ENCODE data around the gene COPZ2.
"Not testable (repeated sequence)": the region's sequence is repeated elsewhere in the genome, so short reads cannot be mapped to it uniquely, and the experiment has no call there.

COPZ2 gene

GRCh38 chr17:48071654-48072053, 34.1 kb upstream of the COPZ2 start:
- no peak for TF ChIP-seq FOXA1 (IDR thresholded peaks at IDR 0.05)
- no peak for TF ChIP-seq PKNOX1 (IDR thresholded peaks at IDR 0.05)
- no peak for TF ChIP-seq FOXM1 (IDR thresholded peaks at IDR 0.05; ENCODE audit: borderline replicate concordance)
- no peak for TF ChIP-seq ARNT (IDR thresholded peaks at IDR 0.05)
- no peak for TF ChIP-seq FOXK2 (IDR thresholded peaks at IDR 0.05)
- TF ChIP-seq ZNF384 (IDR thresholded peaks at IDR 0.05): no peak
- no peak for TF ChIP-seq LEF1 (IDR thresholded peaks at IDR 0.05; ENCODE audit: borderline replicate concordance)
- no peak for TF ChIP-seq L3MBTL2 (conservative IDR thresholded peaks at IDR 0.05)
- TF ChIP-seq TARDBP (IDR thresholded peaks at IDR 0.05): no peak
- TF ChIP-seq CTBP1 (IDR thresholded peaks at IDR 0.05; ENCODE audit: borderline replicate concordance): no peak
- no peak for TF ChIP-seq ELF4 (IDR thresholded peaks at IDR 0.05)
- TF ChIP-seq NFRKB (IDR thresholded peaks at IDR 0.05): no peak
- TF ChIP-seq SP1 (IDR thresholded peaks at IDR 0.05): no peak
- TF ChIP-seq HDGF (IDR thresholded peaks at IDR 0.05; ENCODE audit: borderline replicate concordance): no peak
- TF ChIP-seq SUZ12 (IDR thresholded peaks at IDR 0.05): no peak
- no peak for TF ChIP-seq BHLHE40 (IDR thresholded peaks at IDR 0.05; ENCODE audit: borderline replicate concordance)
- POLR2A ChIA-PET: no interaction called here
- CTCF ChIA-PET: interaction anchor here (1.0 to 4.8 kb wide), 3 partner anchors 14 to 62 kb away, joined by 3 to 27 read pairs (median 3); no protein-coding TSS in a partner anchor
- DNase-seq (ENCODE audit: extremely low spot score): no peak

DNA sequence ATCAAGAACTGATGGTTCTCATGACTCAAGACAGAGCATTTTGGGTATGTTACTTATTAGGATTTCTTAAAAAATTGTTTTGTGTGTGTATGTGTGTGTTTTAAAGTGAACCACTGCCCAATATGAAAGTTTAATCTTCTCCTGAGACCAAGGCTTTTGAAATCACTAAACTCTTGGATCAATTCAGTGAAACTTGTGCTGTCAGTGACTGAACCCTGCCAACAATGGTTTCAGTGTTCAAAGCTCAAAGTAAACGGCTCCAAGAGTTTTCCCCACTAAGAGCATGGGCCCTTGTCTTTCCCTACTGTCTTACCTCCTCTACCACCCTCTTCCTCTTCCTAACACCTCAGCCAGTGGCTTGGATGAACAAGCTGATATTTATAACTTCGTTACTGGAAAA, 32.6 kb upstream of the COPZ2 start:
- no peak for TF ChIP-seq SUZ12 (IDR thresholded peaks at IDR 0.05)
- no peak for TF ChIP-seq LEF1 (IDR thresholded peaks at IDR 0.05; ENCODE audit: borderline replicate concordance)
- TF ChIP-seq ZNF384 (IDR thresholded peaks at IDR 0.05): no peak
- TF ChIP-seq NFRKB (IDR thresholded peaks at IDR 0.05): no peak
- no peak for TF ChIP-seq FOXK2 (IDR thresholded peaks at IDR 0.05)
- no peak for TF ChIP-seq ELF4 (IDR thresholded peaks at IDR 0.05)
- TF ChIP-seq FOXA1 (IDR thresholded peaks at IDR 0.05): no peak
- TF ChIP-seq PKNOX1 (IDR thresholded peaks at IDR 0.05): no peak
- TF ChIP-seq ARNT (IDR thresholded peaks at IDR 0.05): no peak
- TF ChIP-seq SP1 (IDR thresholded peaks at IDR 0.05): no peak
- no peak for TF ChIP-seq L3MBTL2 (conservative IDR thresholded peaks at IDR 0.05)
- TF ChIP-seq FOXM1 (IDR thresholded peaks at IDR 0.05; ENCODE audit: borderline replicate concordance): no peak
- no peak for TF ChIP-seq TARDBP (IDR thresholded peaks at IDR 0.05)
- ChIA-PET POLR2A (no interaction called here), CTCF (no interaction called here)
- DNase-seq (ENCODE audit: extremely low spot score): no peak

- CTCF ChIA-PET: interaction anchor here (0.7 to 2.6 kb wide), 9 partner anchors 11 to 43 kb away, joined by 3 to 15 read pairs (median 4); no protein-coding TSS in a partner anchor
- TF ChIP-seq NFRKB (IDR thresholded peaks at IDR 0.05): no peak
- no peak for TF ChIP-seq FOXM1 (IDR thresholded peaks at IDR 0.05; ENCODE audit: borderline replicate concordance)
- TF ChIP-seq ZNF384 (IDR thresholded peaks at IDR 0.05): no peak
- no peak for TF ChIP-seq ARNT (IDR thresholded peaks at IDR 0.05)
- no peak for TF ChIP-seq TARDBP (IDR thresholded peaks at IDR 0.05)
- TF ChIP-seq L3MBTL2 (conservative IDR thresholded peaks at IDR 0.05): no peak
- no peak for TF ChIP-seq CTBP1 (IDR thresholded peaks at IDR 0.05; ENCODE audit: borderline replicate concordance)
- no peak for TF ChIP-seq FOXK2 (IDR thresholded peaks at IDR 0.05)
- no peak for TF ChIP-seq PKNOX1 (IDR thresholded peaks at IDR 0.05)
- TF ChIP-seq SP1 (IDR thresholded peaks at IDR 0.05): no peak
- no peak for TF ChIP-seq SUZ12 (IDR thresholded peaks at IDR 0.05)
- TF ChIP-seq HDGF (IDR thresholded peaks at IDR 0.05; ENCODE audit: borderline replicate concordance): no peak
- TF ChIP-seq LEF1 (IDR thresholded peaks at IDR 0.05; ENCODE audit: borderline replicate concordance): no peak
- no peak for TF ChIP-seq ELF4 (IDR thresholded peaks at IDR 0.05)
- no peak for TF ChIP-seq BHLHE40 (IDR thresholded peaks at IDR 0.05; ENCODE audit: borderline replicate concordance)
- TF ChIP-seq FOXA1 (IDR thresholded peaks at IDR 0.05): no peak
- POLR2A ChIA-PET: interaction anchor here (0.8 to 2.5 kb wide), 4 partner anchors 10 to 32 kb away, joined by 3 to 14 read pairs (median 6); partner anchors contain the start of genes CBX1 and NFE2L1
- peak; percentile 58 for DNase-seq (ENCODE audit: extremely low spot score)
Observed at GRCh38 chr17:48068491-48068961, 30.9 kb upstream of the COPZ2 start.

DNA sequence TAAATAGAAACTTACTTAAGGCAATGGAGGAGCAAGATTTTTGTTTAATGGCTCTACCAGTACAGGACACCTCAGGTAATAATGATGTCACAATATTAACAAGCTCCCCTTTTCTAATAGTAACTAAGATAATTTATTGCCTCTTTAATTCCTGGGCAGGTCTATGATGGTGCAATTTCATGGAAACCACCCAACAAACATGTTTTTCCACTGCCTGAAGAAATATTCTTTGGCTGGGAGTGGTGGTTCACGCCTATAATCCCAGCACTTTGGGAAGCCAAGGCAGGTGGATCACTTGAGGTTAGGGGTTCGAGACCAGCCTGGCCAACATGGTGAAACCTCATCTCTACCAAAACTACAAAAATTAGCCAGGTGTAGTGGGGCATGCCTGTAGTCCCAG, 30.2 kb upstream of the COPZ2 start:
- POLR2A ChIA-PET: interaction anchor here (0.8 to 2.5 kb wide), 3 partner anchors 10 to 33 kb away, joined by 3 to 14 read pairs (median 7); partner anchors contain the start of genes CBX1 and NFE2L1
- CTCF ChIA-PET: interaction anchor here (0.7 to 2.6 kb wide), 7 partner anchors 10 to 43 kb away, joined by 3 to 15 read pairs (median 4); no protein-coding TSS in a partner anchor
- DNase-seq (ENCODE audit: extremely low spot score): not testable (repeated sequence)

- ChIA-PET CTCF (interaction anchor here (0.6 to 2.6 kb wide), 4 partner anchors 9 to 37 kb away, joined by 3 to 15 read pairs (median 4); no protein-coding TSS in a partner anchor), POLR2A (interaction anchor here (0.9 to 3.5 kb wide), 3 partner anchors 9 to 19 kb away, joined by 3 to 20 read pairs (median 7); partner anchors contain the start of gene NFE2L1)
- no peak for DNase-seq (ENCODE audit: extremely low spot score)
- TF ChIP-seq CTBP1 (IDR thresholded peaks at IDR 0.05; ENCODE audit: borderline replicate concordance) (no peak), TARDBP (IDR thresholded peaks at IDR 0.05) (no peak), ARNT (IDR thresholded peaks at IDR 0.05) (no peak), L3MBTL2 (conservative IDR thresholded peaks at IDR 0.05) (no peak), ELF4 (IDR thresholded peaks at IDR 0.05) (no peak), SP1 (IDR thresholded peaks at IDR 0.05) (no peak), FOXM1 (IDR thresholded peaks at IDR 0.05; ENCODE audit: borderline replicate concordance) (no peak), BHLHE40 (IDR thresholded peaks at IDR 0.05; ENCODE audit: borderline replicate concordance) (no peak), FOXA1 (IDR thresholded peaks at IDR 0.05) (no peak), SUZ12 (IDR thresholded peaks at IDR 0.05) (no peak), PKNOX1 (IDR thresholded peaks at IDR 0.05) (no peak), ZNF384 (IDR thresholded peaks at IDR 0.05) (no peak), HDGF (IDR thresholded peaks at IDR 0.05; ENCODE audit: borderline replicate concordance) (no peak), LEF1 (IDR thresholded peaks at IDR 0.05; ENCODE audit: borderline replicate concordance) (no peak), NFRKB (IDR thresholded peaks at IDR 0.05) (no peak)
Observed at GRCh38 chr17:48067245-48067644, 29.6 kb upstream of the COPZ2 start.

Measured in HEK293T (cell line).